CD4-positive, alpha-beta T cell treated with Interleukin-17A for 1 hour (primary cell): ENCODE measurements around the gene WRNIP1.

ENCODE experiments used
- DNase-seq: peaks from one replicate; pipeline ENCODE4 v3.0.0-alpha.2; 2020

WRNIP1 gene

DNA sequence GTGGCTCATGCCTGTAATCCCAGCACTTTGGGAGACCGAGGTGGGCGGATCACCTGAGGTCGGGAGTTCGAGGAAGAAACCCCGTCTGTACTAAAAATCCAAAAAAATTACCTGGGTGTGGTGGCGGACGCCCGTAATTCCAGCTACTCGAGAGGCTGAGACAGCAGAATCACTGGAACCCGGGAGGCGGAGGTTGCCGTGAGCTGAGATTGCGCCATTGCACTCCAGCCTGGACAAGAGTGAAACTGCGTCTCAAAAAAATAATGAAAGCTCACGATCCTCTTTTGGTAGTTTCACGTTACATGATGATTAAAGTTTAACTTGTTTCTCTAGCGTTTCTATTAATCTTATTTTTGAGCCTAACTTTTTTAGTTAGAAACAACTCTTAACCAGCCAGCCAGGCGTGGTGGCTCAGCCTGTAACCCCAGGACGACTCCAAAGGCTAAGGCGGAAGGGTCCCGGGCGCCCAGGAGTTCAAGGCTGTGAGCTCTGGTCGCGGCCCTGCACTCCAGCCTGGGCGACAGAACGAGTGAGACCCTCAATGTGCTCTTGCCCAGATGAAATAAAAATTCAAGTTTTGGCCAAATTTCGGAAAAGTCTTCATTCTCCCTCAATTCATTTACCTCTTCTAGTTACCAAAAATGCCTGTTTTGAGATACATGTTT, 1.2 kb upstream of the WRNIP1 start:
- no peak for DNase-seq

DNA sequence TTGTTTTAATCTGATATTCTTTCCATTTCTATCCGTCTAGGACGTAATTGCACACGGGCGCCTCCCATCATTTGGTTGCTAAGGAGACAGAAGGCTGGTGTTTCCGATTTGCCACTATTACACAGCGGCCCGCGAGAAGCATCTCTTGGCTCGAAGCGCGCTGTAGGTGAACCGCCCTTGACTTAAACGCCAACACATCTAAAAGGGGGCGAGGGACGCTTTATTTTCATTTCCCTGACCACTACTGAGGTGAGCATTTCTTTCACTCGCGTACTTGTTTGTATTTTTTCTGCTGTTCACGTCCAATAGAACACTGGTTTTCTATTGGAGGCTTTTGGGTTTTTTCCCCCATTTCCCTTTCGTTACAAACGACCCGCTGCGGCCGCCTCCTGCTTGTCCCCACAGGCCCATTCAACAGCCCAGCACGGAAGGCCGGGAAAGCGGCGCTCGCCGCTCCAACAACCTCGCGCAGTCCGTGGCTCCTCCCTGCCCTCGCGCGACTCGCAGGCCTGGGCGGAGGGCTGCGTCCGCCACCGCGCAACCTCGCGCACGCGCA, 505 bp upstream of the WRNIP1 start:
- peak; percentile 83 for DNase-seq

DNA sequence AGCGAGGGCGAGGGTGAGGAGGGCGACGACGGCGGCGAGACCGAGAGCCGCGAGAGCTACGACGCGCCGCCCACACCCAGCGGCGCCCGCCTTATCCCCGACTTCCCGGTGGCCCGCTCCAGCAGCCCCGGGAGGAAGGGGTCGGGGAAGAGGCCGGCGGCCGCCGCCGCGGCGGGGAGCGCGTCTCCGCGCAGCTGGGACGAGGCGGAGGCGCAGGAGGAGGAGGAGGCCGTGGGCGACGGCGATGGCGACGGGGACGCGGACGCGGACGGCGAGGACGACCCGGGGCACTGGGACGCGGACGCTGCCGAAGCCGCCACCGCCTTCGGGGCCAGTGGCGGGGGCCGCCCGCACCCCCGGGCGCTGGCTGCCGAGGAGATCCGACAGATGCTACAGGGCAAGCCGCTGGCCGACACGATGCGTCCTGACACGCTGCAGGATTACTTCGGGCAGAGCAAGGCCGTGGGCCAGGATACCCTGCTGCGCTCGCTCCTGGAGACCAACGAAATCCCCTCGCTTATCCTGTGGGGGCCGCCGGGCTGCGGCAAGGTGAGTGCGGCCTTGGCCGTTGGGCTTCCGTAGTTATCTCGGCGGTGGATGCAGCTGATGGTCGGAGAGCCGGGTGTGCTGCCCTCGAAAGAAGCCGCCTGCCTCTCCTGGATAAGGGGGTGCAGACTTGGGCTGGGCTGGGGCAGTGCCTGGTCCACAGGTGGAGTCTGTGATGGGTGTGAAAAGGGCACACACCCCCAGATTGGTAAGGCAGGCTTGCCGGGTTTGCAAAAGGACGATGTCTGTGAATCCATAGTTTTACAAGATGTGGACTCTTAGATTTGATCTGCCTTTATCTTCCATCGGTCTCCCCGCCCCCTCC, 938 bp downstream of the WRNIP1 start:
- peak; percentile 28 for DNase-seq

DNA sequence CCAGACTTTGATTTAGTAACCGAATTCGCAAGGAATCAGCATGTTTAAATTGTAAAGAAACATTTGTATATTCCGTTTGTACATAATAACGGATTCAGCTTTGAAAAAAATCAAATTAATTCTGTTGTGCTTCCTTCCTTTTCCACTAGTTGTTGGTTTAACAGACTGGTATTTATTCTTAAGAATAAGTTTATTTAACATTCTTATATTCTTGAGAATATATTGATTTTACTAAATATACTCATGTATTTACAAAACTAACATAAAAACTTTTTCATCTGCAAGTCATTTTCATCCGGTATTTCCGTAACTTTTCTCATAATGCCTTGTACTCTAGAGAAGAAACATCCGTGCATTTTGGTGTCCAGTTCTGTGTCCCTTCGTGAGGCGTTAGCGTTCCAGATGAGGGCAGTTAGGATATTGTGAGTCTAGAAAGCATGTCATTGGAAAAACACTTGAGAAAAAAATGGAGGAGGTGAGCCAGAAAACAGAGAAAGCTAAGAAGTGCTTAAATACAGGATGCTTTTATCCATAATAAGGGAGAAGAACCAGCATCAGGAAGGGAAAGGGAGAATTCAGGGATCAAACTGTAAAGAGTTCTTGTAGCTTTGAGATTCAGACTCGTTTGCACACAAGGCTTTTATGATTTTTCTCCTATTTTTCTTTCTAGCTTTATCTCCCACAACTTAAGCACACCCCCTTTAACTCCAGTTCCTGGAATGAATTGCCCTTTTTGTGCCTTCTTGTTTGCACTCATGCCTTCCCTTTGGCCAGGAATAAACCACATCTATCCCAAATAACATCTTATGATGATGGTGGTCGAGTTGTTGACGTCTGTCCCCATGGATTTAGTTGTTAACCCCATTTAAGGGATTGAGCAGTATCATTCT, 1.8 kb downstream of the WRNIP1 start:
- no peak for DNase-seq

DNA sequence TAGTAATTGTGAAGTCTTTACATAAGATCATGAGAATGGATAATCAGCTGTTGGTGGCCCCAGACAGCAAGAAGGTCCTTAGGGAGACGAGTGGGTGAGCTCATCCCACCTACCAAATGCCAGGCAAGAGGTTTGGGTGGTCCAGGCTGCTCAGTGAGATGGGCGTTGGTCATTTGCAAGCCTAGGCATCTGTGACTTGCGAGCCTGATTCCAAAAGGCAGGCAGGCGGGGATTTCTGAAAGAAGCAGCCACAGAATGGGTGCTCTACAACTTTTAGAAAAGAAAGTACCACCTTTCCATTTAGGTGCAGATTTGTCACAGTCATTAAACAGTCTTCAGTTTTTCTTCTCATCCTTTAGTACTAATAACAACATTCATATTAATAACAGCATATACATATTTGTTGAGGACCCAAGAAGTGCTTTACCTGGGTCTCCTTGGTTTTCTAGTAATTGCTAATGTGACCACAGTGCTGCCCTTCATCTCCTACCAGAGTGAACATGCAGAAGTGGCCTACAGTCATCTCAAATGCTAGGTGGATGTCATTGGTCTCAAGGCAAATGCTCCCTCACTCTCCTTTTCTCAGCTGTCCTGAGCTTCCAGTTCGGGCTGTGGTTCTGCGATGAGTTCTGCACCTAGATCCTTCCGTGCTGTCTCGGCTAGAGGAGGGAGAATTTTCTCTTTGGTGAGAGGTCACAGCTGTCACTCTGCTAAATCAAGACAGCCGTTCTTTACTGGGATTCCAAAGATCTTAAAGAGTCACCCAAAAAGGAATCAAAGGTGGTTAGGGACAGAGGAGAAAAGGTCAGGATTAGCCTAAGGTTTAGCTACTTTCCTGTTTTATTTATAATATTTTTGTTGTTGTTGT, 2.7 kb downstream of the WRNIP1 start:
- DNase-seq: no peak

DNA sequence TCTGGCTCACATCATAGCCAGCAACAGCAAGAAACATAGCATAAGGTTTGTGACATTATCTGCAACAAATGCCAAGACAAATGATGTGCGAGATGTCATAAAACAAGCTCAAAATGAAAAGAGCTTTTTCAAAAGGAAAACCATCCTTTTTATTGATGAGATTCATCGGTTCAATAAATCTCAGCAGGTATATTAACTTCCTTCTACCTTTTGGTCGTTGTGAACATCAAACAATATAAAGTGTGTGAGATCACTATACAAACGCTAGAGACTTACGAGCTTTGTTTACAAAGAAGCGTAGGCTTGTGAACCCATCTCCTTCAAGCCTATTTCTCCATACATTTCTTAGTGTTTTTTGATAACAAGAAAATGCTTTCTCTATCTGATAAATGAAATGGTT, 3.5 kb downstream of the WRNIP1 start:
- no peak for DNase-seq

DNA sequence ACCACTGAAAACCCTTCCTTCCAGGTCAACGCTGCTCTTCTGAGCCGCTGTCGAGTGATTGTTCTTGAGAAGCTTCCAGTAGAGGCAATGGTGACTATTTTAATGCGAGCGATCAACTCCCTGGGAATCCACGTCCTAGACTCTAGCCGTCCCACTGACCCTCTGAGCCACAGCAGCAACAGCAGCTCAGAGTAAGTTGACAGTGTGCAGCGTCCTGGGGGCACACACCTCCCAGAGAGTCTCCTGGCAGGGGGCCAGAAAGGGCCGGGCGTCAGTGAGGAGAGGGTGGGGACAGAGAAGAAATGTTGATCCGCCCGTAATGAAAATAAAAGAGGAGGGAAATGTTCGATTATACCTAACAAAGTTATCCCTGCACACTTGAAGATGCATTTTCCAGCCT, 5.0 kb downstream of the WRNIP1 start:
- no peak for DNase-seq

DNA sequence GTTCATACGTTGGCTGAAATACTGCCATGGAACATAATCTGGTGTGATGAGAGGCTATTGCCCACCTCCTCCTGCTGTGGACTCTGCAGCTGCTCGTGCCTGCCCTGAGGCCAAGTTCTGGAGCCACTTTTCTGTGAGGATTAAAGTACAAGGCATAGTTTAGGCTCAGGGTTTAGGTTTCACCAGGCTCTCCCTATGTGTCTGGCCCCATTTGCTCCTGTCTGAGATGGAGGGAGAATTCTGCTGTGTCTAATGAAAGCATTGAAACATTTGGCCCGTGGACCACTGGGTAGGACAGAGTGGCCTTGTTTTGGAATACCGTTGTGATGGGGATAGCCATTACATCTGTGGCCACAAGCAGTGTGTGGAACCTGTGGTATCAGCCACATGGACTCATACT, 5.9 kb downstream of the WRNIP1 start:
- DNase-seq: no peak

DNA sequence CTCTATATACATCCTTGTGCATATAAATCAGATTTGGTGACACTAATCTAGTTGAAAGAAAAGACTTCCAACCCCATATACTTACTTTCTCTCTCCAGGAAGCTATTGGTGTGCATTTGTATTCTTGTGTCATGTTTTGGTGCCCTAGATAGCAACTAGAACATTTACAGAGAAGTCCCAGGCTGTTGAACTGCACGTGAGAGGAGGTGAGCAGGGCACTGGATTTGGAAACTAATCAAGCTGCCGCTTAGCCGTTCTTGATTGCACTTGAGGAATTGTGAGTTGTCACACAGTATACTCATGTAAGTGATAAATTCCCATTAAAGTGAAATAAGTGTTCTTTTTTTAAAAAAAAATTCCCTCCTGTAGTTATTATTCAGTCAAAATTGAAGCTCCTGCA, 7.6 kb downstream of the WRNIP1 start:
- no peak for DNase-seq

DNA sequence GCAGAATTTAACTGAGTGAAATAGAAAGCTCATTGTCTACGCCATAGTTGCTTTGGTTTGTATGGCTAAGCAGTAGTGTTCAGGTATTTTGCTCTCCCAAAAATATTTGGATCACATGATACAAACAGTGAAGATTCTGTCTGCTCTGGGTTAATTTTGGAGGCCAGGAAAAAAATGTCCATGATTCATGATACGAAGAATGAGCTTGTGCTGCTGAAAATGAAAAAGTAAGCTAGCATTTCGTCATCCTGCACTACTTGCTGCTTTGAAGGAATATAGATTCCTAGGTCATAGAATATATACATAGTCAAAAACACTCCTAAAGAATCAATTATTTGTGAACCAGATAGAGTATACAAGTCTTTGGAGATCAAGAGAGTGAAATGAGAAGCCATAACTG, 8.3 kb downstream of the WRNIP1 start:
- no peak for DNase-seq

DNA sequence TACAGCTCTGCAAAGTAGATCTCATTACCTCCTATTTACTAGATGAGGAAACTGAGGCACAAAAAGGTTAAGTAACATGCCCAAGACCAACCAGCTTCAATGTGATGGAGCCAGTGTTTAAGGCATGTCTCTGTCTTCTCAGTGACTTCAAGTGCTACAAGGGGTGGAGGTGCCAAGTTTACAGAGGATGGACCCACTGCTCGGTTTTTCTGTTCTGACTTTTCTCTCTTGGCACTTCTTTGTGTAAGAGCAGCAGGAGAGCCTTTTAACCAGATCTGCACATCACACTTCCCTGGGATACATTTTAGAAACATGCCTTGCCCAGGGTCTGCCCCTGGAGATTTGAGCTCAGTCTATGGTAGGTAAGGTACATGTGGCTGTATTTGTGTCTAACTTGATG, 9.8 kb downstream of the WRNIP1 start:
- no peak for DNase-seq

DNA sequence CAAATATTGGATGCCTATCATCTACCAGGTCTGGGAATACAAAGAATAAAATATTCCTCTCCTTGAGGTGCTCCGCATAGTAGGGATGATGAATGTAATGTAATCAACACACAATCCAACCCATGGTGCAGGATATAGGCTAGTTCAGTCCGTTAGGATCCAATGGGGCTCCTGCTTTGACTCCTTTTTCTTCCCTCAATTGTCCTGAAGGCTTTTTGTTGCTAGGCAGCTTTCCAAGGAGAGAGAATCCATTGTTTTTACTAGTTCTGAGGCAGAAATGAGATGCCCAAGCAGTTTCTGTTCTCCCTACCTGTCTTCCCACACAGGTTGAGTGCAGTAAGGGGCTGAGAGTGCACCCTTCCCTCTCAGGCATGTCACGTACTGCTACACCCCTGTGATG, 12.1 kb downstream of the WRNIP1 start:
- no peak for DNase-seq

DNA sequence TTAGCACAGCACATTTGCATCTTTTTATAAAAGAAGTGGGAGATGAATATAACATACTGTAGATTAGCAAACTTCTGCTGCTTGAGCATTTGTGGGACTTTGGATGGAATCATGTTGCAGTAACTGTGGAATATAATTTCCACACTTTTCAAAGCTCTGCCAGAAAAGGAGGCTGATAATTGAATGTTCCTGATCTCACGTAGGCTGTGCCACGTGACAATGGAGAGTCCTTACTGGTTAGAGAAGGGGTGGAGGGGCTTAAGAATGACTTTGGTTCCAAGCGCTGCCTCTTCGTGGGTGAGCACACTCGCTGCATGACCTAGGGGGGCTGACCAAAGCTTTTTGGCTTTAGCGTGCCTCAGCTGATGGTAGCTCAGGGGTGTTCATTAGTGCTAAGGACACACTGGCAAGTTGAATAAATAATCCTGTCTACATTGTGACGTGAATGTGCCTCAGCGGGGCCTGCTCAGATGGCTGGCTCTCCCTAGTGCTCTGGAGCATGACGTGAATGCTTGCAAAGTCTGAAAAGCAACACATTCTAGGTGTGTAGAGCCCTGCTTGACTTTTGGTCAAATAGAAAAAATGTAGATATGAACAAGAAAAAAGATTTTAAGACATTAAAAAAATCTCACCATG, 15.0 kb downstream of the WRNIP1 start:
- no peak for DNase-seq

DNA sequence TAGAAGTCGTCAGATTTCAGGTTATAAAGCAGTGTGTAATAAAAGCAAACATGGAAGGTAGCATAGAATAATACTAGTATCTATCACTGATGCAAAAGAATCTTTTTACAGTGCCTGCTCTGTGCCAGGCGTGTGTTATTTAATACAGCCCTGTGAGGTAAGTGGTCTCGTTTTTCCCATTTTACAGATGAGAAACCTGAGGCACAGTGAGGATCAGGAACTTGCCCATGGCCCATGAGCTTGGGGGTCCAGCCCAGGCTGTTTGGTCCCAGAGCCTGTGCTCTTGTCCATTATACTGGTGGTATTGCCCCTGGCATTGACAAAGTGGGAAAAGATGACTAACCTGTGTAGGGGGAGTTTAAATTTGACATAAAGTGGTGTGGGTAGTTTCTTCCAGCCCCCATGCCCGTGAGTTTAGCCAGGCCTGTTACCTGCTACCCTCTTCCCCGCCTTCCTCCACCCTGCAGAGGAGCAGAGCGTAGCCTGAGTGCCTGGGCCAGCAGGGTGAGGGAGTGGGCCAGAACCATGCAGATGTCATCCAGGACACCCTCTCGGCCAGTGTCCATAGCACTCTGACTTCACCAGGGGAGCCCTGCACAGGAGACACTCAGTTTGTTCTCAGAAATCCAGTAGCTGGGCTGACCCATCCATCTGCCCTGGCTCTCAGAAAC, 16.6 kb downstream of the WRNIP1 start:
- DNase-seq: no peak

DNA sequence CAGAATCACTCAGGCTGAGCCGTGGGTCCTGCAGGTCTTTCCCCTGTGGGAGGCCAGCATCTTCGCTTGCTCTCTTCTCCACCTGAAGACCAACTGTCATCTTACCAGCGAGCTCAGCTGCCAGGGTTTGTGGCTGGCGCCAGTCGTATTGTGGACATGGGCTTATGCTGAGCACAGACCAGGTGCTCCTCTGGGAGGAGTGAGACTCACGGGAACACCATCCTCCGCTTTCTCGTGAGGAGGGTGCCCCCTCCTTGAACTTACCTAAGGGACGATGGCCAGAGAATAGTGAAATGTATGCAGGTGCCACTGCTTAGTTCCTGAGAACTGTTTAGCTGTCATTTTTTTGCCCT, 17.1 kb downstream of the WRNIP1 start:
- no peak for DNase-seq

DNA sequence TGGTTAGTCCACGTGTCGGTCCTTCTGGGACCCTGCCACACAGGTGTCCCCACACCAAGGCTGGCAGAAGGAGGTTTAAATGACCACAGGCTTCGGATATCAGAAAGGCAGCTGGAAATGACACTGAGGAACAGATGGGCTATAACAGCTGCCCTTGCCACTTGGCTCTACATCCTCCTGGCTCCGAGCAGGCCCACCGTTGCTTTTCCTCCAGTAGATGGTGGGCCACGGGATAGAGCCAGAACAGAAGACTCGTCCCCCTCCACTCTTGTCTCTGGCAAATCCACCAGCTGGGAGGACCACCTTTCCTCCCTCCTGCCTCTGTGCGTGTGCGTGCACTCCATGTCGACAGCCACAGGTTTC, 17.6 kb downstream of the WRNIP1 start:
- no peak for DNase-seq

DNA sequence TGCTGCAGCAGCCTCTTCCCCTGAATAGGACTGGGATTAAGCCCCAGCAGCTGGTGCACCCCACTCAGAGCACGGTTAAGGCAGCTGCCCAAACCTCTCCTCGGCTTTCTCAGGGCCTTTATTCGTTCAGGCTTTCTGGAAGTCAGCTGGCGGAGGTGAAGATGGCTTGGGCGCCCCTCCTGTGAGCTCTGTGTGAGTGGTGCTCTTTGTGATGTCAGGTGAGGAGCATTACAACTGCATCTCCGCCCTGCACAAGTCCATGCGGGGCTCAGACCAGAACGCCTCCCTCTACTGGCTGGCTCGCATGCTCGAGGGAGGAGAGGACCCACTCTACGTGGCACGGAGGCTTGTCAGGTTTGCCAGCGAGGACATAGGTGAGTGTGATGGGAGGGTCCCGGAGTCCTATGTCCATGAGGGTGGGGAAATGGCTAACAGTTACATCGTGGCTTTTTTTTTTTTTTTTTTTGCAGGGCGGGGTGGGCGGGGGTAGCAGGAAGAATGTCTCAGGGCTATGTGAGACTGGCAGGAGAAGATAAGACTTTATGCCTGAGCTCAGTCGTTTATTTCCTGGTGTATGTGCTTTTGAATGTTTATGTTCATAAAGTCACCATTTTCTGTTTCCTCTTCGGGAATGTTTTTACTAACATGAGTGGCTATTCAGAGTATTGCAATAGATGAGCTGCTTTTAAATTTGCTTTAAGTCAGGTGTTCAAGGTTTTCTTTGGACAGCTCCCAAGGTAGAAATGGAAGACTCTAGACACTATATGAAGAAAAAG, 18.2 kb downstream of the WRNIP1 start:
- DNase-seq: no peak

DNA sequence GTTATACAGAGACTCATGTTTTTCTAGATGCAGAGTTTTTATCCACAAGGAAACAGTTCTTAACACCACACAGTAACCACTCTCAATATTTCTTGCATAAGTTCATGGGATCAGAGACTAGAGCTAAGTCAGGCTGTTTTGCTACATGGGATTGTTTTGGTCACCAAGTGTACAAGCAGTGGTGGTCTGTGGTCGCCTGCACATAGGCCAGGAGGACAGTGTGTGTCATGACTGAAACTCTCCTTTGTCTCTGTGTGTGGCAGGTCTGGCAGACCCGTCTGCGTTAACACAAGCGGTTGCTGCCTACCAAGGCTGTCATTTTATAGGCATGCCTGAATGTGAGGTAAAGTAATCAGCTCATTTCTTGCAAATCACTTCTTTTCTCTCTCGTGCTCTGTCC, 18.9 kb downstream of the WRNIP1 start:
- no peak for DNase-seq

DNA sequence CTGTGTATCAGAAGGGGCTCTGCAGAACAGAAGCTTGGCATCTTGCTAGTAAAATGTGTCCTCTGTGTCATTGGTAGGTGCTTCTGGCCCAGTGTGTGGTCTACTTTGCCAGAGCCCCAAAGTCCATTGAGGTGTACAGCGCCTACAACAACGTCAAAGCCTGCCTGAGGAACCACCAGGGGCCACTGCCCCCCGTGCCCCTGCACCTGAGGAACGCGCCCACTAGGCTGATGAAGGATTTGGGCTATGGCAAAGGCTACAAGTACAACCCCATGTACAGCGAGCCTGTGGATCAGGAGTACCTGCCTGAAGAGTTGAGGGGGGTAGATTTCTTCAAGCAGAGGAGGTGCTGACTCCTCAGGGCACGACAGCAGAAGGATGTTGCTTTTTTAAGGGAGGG, 19.7 kb downstream of the WRNIP1 start:
- no peak for DNase-seq

DNA sequence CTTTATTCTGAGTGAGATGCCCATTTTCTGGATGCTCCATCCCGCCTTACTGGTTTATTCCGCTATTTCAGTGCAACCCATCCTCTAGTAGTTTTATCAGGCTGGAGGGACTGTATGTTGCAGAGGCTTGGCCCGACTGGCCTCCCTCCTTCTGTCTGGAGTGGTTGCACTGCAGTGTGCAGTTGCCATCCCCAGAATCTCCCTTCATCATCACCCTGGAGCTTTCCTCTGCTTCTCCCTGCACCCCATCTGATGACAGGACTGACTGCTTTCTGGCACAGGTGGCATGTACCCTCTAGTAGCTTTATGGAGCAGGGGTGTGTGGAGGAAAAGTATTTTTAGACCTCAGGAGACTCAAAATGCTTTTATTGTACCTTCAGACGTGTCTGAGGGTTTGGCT, 21.1 kb downstream of the WRNIP1 start:
- no peak for DNase-seq
